Memory B cell (primary cell): ENCODE results near the gene GALNS.

Experiments used
- ATAC-seq: fragments of 150-1000 bp; cut with Tn5 transposase; 2 replicates; pipeline ENCODE4 v1.10.0; 2021; ENCODE audit warnings: low read depth, mild to moderate bottlenecking, moderate library complexity
- DNase-seq, 2 donors: peaks; one replicate each; pipeline ENCODE4 v3.0.0; 2022; ENCODE audit warnings: low spot score in 2 of 2
- H3K27ac Mint-ChIP-seq: one replicate; pipeline ENCODE4 v1.8.0; 2022; ENCODE audit warnings: mild to moderate bottlenecking, moderate library complexity, mixed read lengths
- H3K27me3 Mint-ChIP-seq: one replicate; pipeline ENCODE4 v1.8.0; 2022; ENCODE audit warnings: mixed read lengths
- H3K36me3 Mint-ChIP-seq: one replicate; pipeline ENCODE4 v1.8.0; 2022; ENCODE audit warnings: mild to moderate bottlenecking, mixed read lengths
- H3K4me1 Mint-ChIP-seq: one replicate; pipeline ENCODE4 v1.8.0; 2022; ENCODE audit warnings: mixed read lengths
- H3K4me3 Mint-ChIP-seq: one replicate; pipeline ENCODE4 v1.8.0; 2022; ENCODE audit warnings: mild to moderate bottlenecking, moderate library complexity, mixed read lengths
- H3K9me3 Mint-ChIP-seq: one replicate; pipeline ENCODE4 v1.8.0; 2022; ENCODE audit warnings: mixed read lengths

Gene GALNS

GRCh38 chr16:88810912-88811768 is 45.6 kb downstream of the GALNS start:
- H3K4me1 Mint-ChIP-seq, result peaks cover 13% of the 10 kb centered on the region
- peak overlapping the region; percentile 99 for H3K4me3 Mint-ChIP-seq
- ATAC-seq (peak; percentile 41), DNase-seq (peak in 1 of 2 donors; percentile 41)
- no peaks in the 10 kb centered on the region for H3K27me3 Mint-ChIP-seq
- peaks cover 1% of the 10 kb centered on the region for H3K36me3 Mint-ChIP-seq
- H3K27ac Mint-ChIP-seq, result peak overlapping the region; percentile 91
- no peaks in the 10 kb centered on the region for H3K9me3 Mint-ChIP-seq

DNA sequence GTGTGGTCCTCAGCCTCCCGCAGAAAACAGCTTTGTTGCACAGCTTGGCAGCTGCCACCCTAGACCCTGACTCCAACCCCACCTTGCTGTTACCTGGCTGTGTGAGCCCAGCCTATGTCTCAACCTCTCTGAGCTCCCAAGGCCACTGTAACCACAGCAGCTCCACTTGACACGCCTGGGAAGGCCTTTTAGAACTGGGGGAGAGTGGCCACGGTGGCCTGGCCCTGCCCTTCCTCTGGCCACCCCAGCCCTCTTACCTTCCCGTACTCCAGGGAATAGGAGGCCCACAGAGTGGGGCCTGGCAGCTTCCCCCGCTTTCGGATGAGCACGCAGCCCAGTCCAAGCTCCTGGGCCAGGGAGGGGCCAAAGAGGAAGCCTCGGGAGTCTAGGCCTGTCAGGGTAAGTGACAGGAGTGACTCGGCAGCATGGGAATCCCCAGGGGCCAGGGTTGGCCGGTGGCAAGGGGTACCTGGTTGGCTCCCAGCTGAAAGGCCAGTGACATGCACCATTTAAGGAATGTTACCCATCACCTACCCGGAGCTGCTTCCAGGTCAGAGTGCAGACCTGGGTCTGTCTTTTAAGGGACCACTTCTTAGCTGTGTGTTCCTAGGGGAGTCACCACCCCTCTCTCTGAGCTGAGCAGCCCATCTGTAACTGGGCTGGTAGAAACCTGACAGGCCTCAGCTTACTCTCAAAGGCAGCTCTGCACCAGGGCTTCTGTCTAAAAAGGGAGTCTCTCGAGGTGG is 46.4 kb downstream of the GALNS start:
- Mint-ChIP-seq H3K36me3 (peaks cover 1% of the 10 kb centered on the region), H3K4me1 (peaks cover 13% of the 10 kb centered on the region), H3K27me3 (no peaks in the 10 kb centered on the region), H3K4me3 (peak overlapping the region; percentile 99), H3K27ac (no peak overlapping the region), H3K9me3 (no peaks in the 10 kb centered on the region)
- no peak for DNase-seq
- ATAC-seq, result no peak

- H3K4me3 Mint-ChIP-seq, result peak overlapping the region; percentile 24
- H3K27ac Mint-ChIP-seq, result no peak overlapping the region
- no peaks in the 10 kb centered on the region for H3K9me3 Mint-ChIP-seq
- H3K27me3 Mint-ChIP-seq, result no peaks in the 10 kb centered on the region
- H3K36me3 Mint-ChIP-seq, result peaks cover 1% of the 10 kb centered on the region
- H3K4me1 Mint-ChIP-seq, result peaks cover 13% of the 10 kb centered on the region
- DNase-seq, result no peak
- no peak for ATAC-seq
Observed at GRCh38 chr16:88809676-88810165, 47.0 kb downstream of the GALNS start.

GRCh38 chr16:88809068-88809675 is 47.6 kb downstream of the GALNS start:
- Mint-ChIP-seq H3K4me1 (peaks cover 13% of the 10 kb centered on the region), H3K36me3 (peaks cover 1% of the 10 kb centered on the region)

GRCh38 chr16:88807626-88808453 is 48.9 kb downstream of the GALNS start:
- Mint-ChIP-seq H3K27me3 (no peaks in the 10 kb centered on the region), H3K4me1 (peaks cover 13% of the 10 kb centered on the region), H3K36me3 (peaks cover 1% of the 10 kb centered on the region), H3K9me3 (no peaks in the 10 kb centered on the region), H3K4me3 (no peak overlapping the region), H3K27ac (no peak overlapping the region)
- no peak for ATAC-seq
- DNase-seq, result no peak

More at GRCh38 chr16:88809068-88809675, 47.6 kb downstream of the GALNS start:
- Mint-ChIP-seq H3K27me3 (no peaks in the 10 kb centered on the region), H3K27ac (no peak overlapping the region), H3K4me3 (no peak overlapping the region), H3K9me3 (no peaks in the 10 kb centered on the region)
- no peak for ATAC-seq
- DNase-seq, result no peak

DNA sequence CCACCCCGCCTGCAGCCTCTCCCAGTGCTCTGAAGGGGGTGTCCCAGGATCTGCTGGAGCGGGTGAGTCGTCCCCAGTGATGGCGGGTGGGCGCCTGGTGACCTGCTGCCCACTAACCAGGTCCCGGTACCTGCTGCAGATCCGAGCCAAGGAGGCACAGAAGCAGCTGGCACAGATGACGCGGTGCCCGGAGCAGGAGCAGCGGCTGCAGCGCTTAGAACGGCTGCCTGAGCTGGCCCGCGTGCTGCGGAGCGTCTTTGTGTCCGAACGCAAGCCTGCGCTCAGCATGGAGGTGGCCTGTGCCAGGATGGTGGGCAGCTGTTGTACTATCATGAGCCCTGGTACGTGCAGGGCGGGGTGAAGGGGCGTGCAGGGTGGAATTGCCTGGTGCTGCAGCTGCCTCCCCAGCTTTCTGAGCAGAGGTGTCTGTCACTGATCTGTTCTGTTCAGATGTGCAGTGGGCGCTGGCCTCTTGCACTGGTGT is 49.6 kb downstream of the GALNS start:
- no peaks in the 10 kb centered on the region for H3K9me3 Mint-ChIP-seq
- H3K27me3 Mint-ChIP-seq, result no peaks in the 10 kb centered on the region
- DNase-seq, result no peak
- no peak for ATAC-seq
- peaks cover 1% of the 10 kb centered on the region for H3K36me3 Mint-ChIP-seq
- H3K27ac Mint-ChIP-seq, result no peak overlapping the region
- H3K4me3 Mint-ChIP-seq, result no peak overlapping the region
- H3K4me1 Mint-ChIP-seq, result peaks cover 10% of the 10 kb centered on the region

GRCh38 chr16:88806491-88807111 is 50.1 kb downstream of the GALNS start:
- no peak overlapping the region for H3K27ac Mint-ChIP-seq
- peaks cover 10% of the 10 kb centered on the region for H3K4me1 Mint-ChIP-seq
- ATAC-seq, result no peak
- no peak for DNase-seq
- no peaks in the 10 kb centered on the region for H3K27me3 Mint-ChIP-seq
- H3K4me3 Mint-ChIP-seq, result no peak overlapping the region
- H3K9me3 Mint-ChIP-seq, result no peaks in the 10 kb centered on the region
- H3K36me3 Mint-ChIP-seq, result peaks cover 1% of the 10 kb centered on the region

DNA sequence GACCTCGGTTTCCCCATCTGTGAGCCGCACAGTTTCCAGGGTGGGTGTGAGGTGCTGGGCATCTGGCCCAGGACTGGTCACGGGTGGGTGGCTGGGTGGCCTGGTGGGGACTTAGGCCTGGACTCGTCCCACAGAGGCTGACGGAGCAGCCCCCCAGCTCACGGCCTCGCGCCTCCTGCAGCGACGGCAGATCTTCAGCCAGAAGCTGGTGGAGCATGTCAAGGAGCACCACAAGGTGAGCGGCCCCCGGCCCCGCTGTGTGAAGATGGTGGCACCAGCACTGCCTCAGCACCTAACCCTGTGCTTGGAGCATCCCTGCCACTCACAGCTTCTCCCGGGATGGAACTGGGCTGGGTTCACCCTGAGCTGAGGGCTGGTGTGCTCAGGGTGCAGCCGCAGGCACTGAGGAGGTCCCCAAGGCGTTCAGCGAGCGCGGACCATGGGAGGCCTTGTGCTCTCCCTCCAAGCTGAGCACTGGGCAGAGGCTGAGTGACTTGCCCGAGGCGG is 50.8 kb downstream of the GALNS start:
- peaks cover 1% of the 10 kb centered on the region for H3K36me3 Mint-ChIP-seq
- ATAC-seq, result no peak
- H3K4me3 Mint-ChIP-seq, result no peak overlapping the region
- no peak for DNase-seq
- H3K27ac Mint-ChIP-seq, result no peak overlapping the region
- peaks cover 10% of the 10 kb centered on the region for H3K4me1 Mint-ChIP-seq
- no peaks in the 10 kb centered on the region for H3K9me3 Mint-ChIP-seq
- H3K27me3 Mint-ChIP-seq, result no peaks in the 10 kb centered on the region

GRCh38 chr16:88805340-88805715 is 51.4 kb downstream of the GALNS start:
- Mint-ChIP-seq H3K4me1 (peaks cover 9% of the 10 kb centered on the region), H3K27ac (no peak overlapping the region), H3K36me3 (peaks cover 1% of the 10 kb centered on the region), H3K4me3 (no peak overlapping the region), H3K9me3 (no peaks in the 10 kb centered on the region), H3K27me3 (no peaks in the 10 kb centered on the region)
- no peak for DNase-seq
- no peak for ATAC-seq

- no peak overlapping the region for H3K4me3 Mint-ChIP-seq
- H3K4me1 Mint-ChIP-seq, result peaks cover 8% of the 10 kb centered on the region
- no peaks in the 10 kb centered on the region for H3K9me3 Mint-ChIP-seq
- no peaks in the 10 kb centered on the region for H3K27me3 Mint-ChIP-seq
- DNase-seq (no peak), ATAC-seq (no peak)
- H3K27ac Mint-ChIP-seq, result no peak overlapping the region
- H3K36me3 Mint-ChIP-seq, result peaks cover 1% of the 10 kb centered on the region
Observed at GRCh38 chr16:88804552-88805339, 52.0 kb downstream of the GALNS start.

DNA sequence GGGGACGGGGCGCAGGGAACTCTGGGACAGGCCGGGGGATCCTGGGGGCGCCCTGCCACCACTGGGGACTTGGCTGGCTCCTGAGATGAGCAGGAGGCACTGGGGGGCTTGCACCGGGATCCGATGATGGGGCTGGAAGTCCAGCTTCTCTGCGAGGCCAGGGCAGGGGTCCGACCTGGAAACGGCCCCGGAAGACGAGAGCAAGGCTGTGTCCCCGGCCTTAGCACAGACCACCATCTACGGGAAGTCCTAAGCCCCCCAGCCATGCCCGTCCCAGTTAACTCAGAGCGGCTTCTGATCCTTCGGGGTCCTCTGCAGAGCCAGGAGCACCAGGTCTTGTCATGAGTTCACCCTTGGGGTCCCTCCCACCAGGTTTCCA is 52.6 kb downstream of the GALNS start:
- no peak for DNase-seq
- H3K4me1 Mint-ChIP-seq, result peaks cover 8% of the 10 kb centered on the region
- H3K27ac Mint-ChIP-seq, result no peak overlapping the region
- no peak for ATAC-seq
- no peaks in the 10 kb centered on the region for H3K9me3 Mint-ChIP-seq
- peak overlapping the region; percentile 44 for H3K4me3 Mint-ChIP-seq
- peaks cover 1% of the 10 kb centered on the region for H3K36me3 Mint-ChIP-seq
- H3K27me3 Mint-ChIP-seq, result no peaks in the 10 kb centered on the region

- ATAC-seq (peak; percentile 67), DNase-seq (peak; percentile 86 to 89)
- Mint-ChIP-seq H3K27me3 (no peaks in the 10 kb centered on the region), H3K4me3 (peak within 1 kb of the TSS; percentile 82), H3K36me3 (no peaks in the 10 kb centered on the region), H3K27ac (peak within 1 kb of the TSS; percentile 72), H3K9me3 (no peaks in the 10 kb centered on the region), H3K4me1 (peaks cover 6% of the 10 kb centered on the region)
Observed at GRCh38 chr16:88803264-88803987, 53.3 kb downstream of the GALNS start, which contains the start of gene CDT1. Gene CDT1 (plus strand): TSS chr16:88803789. CDS start chr16:88803832, 43 bp downstream.
